MM.1S (cell line): Measurements from ENCODE around the gene VANGL2.

Source experiments
- DNase-seq: peaks from one replicate; pipeline ENCODE4 v3.0.0-alpha.2; 2015
- H2AFZ ChIP-seq: fragments of 300-600 bp; sonication (generic); 2 replicates; pipeline ENCODE4 v1.6.0; 2016; ENCODE audit warnings: antibody characterized with exemption, low read length
- H3F3A ChIP-seq: fragments of 300-600 bp; sonication (generic); 2 replicates; pipeline ENCODE4 v1.6.1; 2016; ENCODE audit warnings: mild to moderate bottlenecking, antibody characterized with exemption, low read length, moderate library complexity, mixed read lengths; ENCODE audit not compliant: insufficient read depth
- H3K27ac ChIP-seq: fragments of 300-600 bp; sonication (generic); 2 replicates; pipeline ENCODE4 v1.5.1; 2016; ENCODE audit warnings: mild to moderate bottlenecking, low read length
- H3K27me3 ChIP-seq: fragments of 300-600 bp; sonication (generic); replicated peaks from 2 replicates; pipeline ENCODE4 v1.6.0; 2016; ENCODE audit warnings: low read length; ENCODE audit not compliant: insufficient read depth
- H3K36me3 ChIP-seq: fragments of 300-600 bp; sonication (generic); replicated peaks from 2 replicates; pipeline ENCODE4 v1.6.1; 2016; ENCODE audit warnings: mild to moderate bottlenecking, low read length, mixed read lengths; ENCODE audit not compliant: insufficient read depth
- H3K4me1 ChIP-seq: fragments of 300-600 bp; sonication (generic); 2 replicates; pipeline ENCODE4 v1.6.1; 2016; ENCODE audit warnings: low read length, mixed read lengths
- H3K4me2 ChIP-seq: fragments of 300-600 bp; sonication (generic); 2 replicates; pipeline ENCODE4 v1.6.0; 2016; ENCODE audit warnings: low read depth, low read length
- H3K4me3 ChIP-seq: fragments of 300-600 bp; sonication (generic); 2 replicates; pipeline ENCODE4 v1.5.1; 2016; ENCODE audit warnings: low read length, mixed read lengths
- H3K79me2 ChIP-seq: fragments of 300-600 bp; sonication (generic); 2 replicates; pipeline ENCODE4 v1.6.1; 2016; ENCODE audit warnings: mixed run types, low read length, mixed read lengths
- H3K9ac ChIP-seq: fragments of 300-600 bp; sonication (generic); 2 replicates; pipeline ENCODE4 v1.6.1; 2016; ENCODE audit warnings: low read length, mixed read lengths
- H3K9me2 ChIP-seq: fragments of 300-600 bp; sonication (generic); replicated peaks from 2 replicates; pipeline ENCODE4 v1.6.1; 2016; ENCODE audit warnings: mild to moderate bottlenecking, low read length, mixed read lengths; ENCODE audit not compliant: insufficient read depth
- H3K9me3 ChIP-seq: fragments of 300-600 bp; sonication (generic); replicated peaks from 2 replicates; pipeline ENCODE4 v1.6.1; 2016; ENCODE audit warnings: mild to moderate bottlenecking, low read length, mixed read lengths; ENCODE audit not compliant: insufficient read depth
- H4K20me1 ChIP-seq: fragments of 300-600 bp; sonication (generic); 2 replicates; pipeline ENCODE4 v1.6.1; 2016; ENCODE audit warnings: mild to moderate bottlenecking, low read length, moderate library complexity, mixed read lengths; ENCODE audit not compliant: insufficient read depth
- CTCF ChIP-seq: fragments of 300-600 bp; sonication (generic); IDR thresholded peaks from 2 replicates; pipeline ENCODE4 v1.5.1; 2016; ENCODE audit warnings: antibody characterized with exemption, low read length, mixed read lengths
- EZH2 ChIP-seq: fragments of 300-600 bp; sonication (generic); optimal IDR thresholded peaks from 2 replicates; pipeline ENCODE3; 2017; ENCODE audit warnings: low read depth, mild to moderate bottlenecking, antibody characterized with exemption, low read length, mixed read lengths
- EZH2phosphoT487 ChIP-seq: fragments of 300-600 bp; sonication (generic); IDR thresholded peaks from 2 replicates; pipeline ENCODE4 v1.6.1; 2018; ENCODE audit warnings: antibody characterized with exemption, low read length

Gene VANGL2

GRCh38 chr1:160459056-160459455 is 58.7 kb downstream of the VANGL2 start:
- H3K9me2 ChIP-seq = no peaks in the 10 kb centered on the region
- no peaks in the 10 kb centered on the region for H3F3A ChIP-seq
- TF ChIP-seq EZH2 (no peak), EZH2phosphoT487 (no peak), CTCF (no peak)
- H3K9ac ChIP-seq = no peak overlapping the region
- no peaks in the 10 kb centered on the region for H3K9me3 ChIP-seq
- H4K20me1 ChIP-seq = no peaks in the 10 kb centered on the region
- no peak overlapping the region for H3K27ac ChIP-seq
- H3K4me3 ChIP-seq = no peak overlapping the region
- H3K27me3 ChIP-seq = no peaks in the 10 kb centered on the region
- DNase-seq = no peak
- H3K79me2 ChIP-seq = no peaks in the 10 kb centered on the region
- no peaks in the 10 kb centered on the region for H3K36me3 ChIP-seq
- no peak overlapping the region for H2AFZ ChIP-seq
- no peaks in the 10 kb centered on the region for H3K4me1 ChIP-seq
- no peak overlapping the region for H3K4me2 ChIP-seq

GRCh38 chr1:160459687-160460086 is 59.3 kb downstream of the VANGL2 start:
- no peaks in the 10 kb centered on the region for H3K36me3 ChIP-seq
- H3K4me1 ChIP-seq = no peaks in the 10 kb centered on the region
- no peaks in the 10 kb centered on the region for H3K79me2 ChIP-seq
- TF ChIP-seq CTCF (no peak), EZH2phosphoT487 (no peak), EZH2 (no peak)
- H3K4me2 ChIP-seq = no peak overlapping the region
- no peak overlapping the region for H3K9ac ChIP-seq
- DNase-seq = peak; percentile 5
- H2AFZ ChIP-seq = no peak overlapping the region
- no peak overlapping the region for H3K4me3 ChIP-seq
- no peaks in the 10 kb centered on the region for H3K9me2 ChIP-seq
- H3F3A ChIP-seq = no peaks in the 10 kb centered on the region
- no peaks in the 10 kb centered on the region for H3K27me3 ChIP-seq
- no peaks in the 10 kb centered on the region for H3K9me3 ChIP-seq
- no peak overlapping the region for H3K27ac ChIP-seq
- H4K20me1 ChIP-seq = no peaks in the 10 kb centered on the region

GRCh38 chr1:160460214-160460642 is 59.9 kb downstream of the VANGL2 start:
- H3K36me3 ChIP-seq = no peaks in the 10 kb centered on the region
- no peaks in the 10 kb centered on the region for H3K79me2 ChIP-seq
- H3F3A ChIP-seq = no peaks in the 10 kb centered on the region
- H3K27me3 ChIP-seq = no peaks in the 10 kb centered on the region
- no peak overlapping the region for H2AFZ ChIP-seq
- no peaks in the 10 kb centered on the region for H3K9me2 ChIP-seq
- H3K9me3 ChIP-seq = no peaks in the 10 kb centered on the region
- no peak overlapping the region for H3K4me3 ChIP-seq
- H3K4me2 ChIP-seq = no peak overlapping the region
- no peak for TF ChIP-seq EZH2
- TF ChIP-seq CTCF = no peak
- no peak overlapping the region for H3K9ac ChIP-seq
- H3K4me1 ChIP-seq = no peaks in the 10 kb centered on the region
- H4K20me1 ChIP-seq = no peaks in the 10 kb centered on the region
- no peak overlapping the region for H3K27ac ChIP-seq
- no peak for DNase-seq
